Amygdala (tissue), 56 donors: ENCODE results near the gene WFDC8.

Experiments used
- DNase-seq, 56 donors: peaks; one replicate each; lab custom pipeline; 2025; lab: John Stamatoyannopoulos, UW

Gene WFDC8

DNA sequence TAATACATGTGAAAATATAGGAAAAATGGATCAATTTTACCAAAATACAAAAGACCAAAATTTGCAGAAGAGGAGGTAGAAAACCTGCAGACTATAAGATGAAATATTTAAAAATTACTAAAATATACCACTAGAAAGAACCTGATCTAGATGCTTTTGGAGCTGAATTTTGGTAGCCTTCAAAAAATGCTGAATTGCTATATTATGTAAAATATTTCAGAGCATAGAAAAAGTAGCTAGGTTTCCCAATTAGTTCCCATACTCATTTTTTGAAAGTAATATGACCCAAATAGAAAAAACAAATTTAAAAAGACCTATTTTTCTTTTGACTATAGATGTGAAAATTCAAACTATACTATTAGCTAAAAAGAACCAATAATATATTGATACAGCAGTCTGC, 28.3 kb downstream of the WFDC8 start:
- no peak for DNase-seq

DNA sequence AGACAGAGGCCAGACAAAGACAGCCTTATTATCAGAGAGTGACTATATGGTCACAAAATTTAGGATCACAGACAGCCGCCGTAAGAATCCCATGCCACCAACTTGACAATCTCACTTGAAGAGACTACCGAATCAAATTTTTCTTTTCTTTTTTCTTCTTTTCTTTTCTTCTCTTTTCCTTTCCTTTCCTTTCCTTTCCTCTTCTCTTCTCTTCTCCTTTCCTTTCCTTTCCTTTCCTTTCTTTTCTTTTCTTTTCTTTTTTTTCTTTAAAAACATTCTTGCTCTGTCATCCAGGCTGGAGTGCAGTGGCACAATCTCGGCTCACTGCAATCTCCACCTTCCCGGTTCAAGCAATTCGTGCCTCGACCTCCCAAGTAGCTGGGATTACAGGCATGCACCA, 30.7 kb downstream of the WFDC8 start:
- no peak for DNase-seq

DNA sequence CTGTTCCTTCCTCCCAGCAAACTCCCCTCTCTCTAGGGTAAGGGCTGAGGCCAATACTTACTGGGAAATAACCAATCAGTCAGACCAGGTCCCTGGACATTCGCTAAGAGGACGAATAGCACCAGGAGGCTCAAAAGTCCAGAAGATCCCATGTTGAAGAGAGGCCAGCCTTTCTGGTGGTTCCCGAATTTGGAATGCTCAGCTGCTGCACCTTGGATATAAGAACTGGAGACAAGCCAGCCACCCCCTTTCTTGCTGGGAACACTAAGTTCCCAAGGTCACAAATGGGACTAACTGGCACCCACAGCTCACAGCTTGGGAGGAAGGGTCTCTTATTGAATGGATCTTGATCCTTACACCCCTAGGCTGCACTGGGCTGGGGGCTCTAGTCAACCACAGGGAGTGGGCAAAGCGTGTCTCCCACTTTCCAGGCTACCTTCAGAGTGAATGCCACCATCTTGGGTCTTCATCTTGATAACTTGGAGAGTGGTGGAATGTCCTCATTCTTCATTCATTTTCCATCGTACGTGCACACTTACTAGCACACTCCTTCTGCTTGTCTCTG, 31.8 kb downstream of the WFDC8 start, which contains the start of gene EPPIN:
TSS of gene EPPIN (minus strand) at position 196 of the 565 bp plus-strand sequence. CDS start at position 152, 44 bp downstream.
- DNase-seq = no peak

DNA sequence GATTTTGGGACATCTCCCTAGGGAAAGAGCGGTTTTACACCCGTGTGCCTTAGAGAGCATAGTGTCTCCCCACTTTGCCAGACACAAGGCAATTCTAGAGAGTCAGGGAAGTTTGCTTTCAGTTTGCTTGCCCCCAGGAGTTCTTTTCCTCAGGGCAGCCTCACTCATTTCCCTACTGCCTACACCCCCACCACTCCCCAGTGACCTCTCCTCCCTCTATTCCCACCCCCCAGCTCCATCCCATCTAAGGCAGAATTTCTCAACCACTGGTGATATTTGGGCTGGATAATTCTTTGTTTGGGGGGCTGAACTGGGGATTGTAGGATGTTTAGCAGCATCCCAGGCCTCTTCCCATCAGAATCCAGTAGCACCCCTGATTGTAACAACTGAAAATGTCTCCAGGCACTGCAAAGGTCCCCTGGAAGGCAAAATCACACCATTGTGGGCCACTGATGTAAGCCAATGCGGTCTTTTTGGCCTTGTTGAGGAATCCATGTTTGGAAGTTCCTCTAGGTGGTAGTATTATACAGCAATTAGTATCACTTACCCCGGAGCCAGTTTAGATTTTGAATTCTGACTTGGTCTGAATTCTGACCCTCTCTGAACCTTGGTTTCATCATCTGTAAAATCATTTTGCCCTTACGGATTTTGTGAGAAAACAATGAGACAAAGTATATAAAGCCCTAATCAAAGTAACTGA, 33.2 kb downstream of the WFDC8 start:
- peak in 1 of 56 donors; percentile 23 for DNase-seq

DNA sequence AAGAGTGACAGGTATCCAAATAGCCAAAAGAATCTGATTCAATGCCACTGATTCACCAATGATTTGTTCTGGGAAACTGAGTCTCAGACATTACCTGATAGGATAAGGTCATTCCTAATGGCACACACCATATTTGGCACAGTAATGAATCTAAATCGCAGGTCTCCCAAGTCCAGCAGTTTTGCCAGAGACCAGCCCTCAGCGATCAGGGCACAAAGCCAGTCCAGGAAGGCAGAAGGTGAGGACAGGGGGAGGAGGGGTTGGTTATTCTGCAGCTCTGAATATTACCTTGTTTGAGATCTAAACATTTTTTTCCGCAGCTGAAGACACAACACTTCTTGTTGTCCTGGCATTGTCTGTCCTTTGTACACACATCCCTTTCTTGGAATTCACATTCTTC, 33.7 kb downstream of the WFDC8 start:
- DNase-seq = no peak

DNA sequence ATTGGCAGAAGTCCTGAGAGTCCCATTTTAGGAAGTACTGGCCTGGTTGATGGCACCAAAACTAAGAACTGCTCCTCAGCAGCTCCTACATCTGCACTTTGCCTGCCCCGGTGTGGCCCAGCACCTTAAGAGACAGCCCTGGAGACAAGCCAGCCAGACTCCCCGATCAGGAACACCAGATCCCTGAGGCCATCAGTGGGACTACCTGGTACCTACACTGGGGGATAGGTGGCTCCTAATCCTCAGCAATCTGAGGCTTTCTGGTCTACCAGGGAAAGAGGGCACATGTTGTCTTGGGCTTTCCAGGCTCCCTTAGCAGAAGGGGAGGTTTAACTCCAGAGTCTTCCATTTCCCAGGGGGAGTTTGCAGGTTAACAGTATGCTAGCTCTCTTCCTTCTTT, 39.7 kb downstream of the WFDC8 start, which contains the start of gene WFDC6:
TSS of gene WFDC6 (minus strand) at position 101 of the 400 bp plus-strand sequence. CDS start at position 26, 75 bp downstream.
- no peak for DNase-seq

DNA sequence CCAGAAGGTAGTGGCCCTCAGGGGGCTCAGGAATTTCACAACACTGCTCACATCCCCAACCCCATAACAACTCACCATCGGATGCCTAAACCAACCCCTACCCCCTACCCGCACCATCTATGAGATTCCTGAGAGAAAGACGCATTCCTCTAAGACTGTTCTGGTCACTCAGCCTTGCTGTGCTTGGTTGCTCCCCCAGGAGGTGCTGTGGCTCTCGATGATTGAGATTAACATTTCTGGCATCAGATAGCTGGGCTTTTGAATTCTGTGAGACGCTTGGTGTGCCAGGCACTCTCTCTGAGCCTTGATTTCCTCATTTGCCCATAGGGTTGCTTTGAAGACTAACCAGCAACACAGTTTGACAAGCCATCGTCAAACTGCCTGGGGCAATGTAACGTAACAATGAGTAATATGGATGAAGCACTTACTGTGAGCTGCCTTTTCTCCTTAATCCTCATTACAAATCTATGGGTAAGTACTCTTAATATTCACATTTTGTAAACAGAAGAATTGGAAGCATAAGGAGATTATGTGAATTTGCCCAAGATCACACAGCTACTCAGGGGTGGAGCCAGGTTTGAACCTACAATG, 40.8 kb downstream of the WFDC8 start:
- no peak for DNase-seq

DNA sequence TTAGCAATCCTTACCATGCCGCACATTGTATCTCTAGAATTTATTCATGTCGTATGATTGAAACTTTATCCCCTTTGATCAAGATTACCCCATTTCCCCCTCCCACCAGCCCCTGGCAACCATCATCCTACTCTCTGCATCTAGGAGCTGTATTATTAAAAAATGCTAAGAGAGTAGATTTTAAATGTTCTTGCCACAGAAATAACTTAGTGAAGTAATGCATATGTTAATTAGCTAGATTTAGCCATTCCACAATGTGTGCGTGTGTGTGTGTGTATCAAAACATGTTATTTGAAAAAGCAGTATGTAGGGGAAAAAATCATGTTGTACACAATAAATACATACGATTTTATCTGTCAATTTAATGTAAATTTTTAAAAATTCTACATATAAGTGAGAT, 51.8 kb downstream of the WFDC8 start:
- no peak for DNase-seq

DNA sequence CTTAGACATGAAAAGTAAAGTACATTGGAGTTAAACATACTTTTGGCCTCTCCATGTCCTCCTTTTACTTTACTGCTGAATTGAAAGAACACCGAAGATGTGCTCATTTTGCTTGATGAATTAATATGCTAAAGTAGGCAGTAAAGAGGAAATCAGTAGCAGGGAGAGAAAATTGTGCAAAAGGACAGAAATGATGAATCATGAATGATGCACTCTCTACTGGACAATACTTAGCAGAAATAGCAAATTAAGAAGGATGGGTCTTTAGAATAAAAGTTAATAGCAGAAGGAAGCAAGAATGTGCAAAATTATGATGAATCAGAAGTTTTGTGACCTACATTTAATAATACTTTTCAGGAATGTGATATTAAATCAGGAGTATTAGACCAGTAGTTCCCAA, 55.3 kb downstream of the WFDC8 start:
- DNase-seq = no peak

DNA sequence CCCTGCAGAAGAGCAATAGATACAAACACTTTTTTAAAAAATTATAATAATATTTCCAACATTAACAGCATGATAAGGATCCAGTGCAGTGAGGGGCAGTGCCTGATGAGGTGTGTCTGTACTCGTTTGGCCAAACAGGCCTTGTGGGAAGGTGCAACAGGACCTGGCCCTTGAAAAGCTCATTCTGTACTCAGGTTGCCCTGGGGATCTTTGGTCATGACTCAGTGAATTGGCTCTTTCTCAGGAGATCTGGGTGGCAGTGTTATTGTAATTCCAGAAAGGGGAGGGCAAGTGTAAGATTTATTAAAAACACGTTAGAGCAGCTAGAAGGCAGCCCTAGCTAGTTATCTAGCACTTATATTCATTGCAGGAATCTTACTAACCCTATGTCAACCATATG, 60.8 kb downstream of the WFDC8 start:
- DNase-seq = no peak

DNA sequence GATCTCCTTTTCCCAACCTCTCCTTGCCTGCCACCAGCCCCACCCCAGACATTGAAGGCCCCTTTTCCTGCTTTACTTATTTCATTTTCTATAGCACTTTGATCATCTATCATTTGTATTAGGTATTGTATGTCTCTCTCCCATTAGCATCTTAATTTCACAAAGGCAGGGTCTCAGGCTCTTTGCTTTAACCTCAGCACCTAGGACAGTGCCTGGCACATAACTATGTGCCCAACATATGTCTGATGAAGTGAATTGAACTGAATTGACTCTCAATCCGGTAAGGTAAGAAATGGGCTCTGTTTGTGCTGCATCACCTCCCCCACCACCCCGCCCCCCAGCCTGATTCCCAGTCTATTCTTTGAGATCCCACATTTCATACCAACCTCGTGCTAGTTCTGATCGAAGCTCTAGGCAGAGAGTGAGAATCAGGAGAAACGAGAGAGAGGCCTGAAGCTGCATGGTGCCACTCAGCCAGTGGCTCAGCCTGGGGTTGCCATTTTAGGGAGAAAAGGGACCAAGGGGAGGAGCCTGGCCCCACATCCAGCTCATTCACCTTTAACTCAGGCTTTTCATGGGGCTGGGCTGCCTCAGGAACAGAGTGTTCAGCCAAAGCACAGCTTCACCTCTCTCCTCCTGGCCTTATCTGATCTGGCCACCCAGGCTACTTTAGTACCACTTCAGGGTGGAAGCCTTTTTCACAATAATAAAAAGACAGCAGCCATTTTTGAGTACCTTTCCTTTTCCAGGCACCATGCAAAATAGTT, 63.8 kb downstream of the WFDC8 start, which contains the start of gene SPINT3:
TSS of gene SPINT3 (minus strand) at position 476 of the 767 bp plus-strand sequence. CDS start at position 462, 14 bp downstream.
- DNase-seq = no peak

DNA sequence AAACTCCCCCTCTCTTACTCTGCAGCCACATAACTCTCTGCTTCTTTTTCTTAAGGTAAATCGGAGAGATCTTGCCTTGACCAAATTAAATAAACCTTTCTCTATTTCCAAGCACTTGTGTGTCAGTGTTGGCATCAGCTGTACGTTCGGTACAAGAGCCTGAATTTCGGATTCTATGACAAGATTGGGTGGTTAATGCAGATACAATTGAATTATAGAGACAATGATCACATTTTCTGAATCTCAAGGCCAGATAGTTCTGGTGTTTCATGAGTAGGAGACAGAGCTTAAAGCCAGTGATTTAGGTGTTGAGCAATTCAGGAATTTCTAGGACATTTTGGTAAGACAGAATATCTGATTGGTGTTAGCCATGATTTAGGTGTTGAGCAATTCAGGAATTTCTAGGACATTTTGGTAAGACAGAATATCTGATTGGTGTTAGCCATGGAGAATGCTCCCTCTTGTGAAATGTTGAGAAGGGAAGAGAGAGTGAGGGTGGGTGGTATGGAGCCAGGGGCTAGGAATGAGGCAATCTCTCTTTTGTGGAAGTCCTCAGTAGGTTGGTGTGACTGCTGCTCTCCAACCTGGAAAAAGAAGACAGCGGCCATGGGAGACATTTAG, 68.7 kb downstream of the WFDC8 start:
- no peak for DNase-seq

DNA sequence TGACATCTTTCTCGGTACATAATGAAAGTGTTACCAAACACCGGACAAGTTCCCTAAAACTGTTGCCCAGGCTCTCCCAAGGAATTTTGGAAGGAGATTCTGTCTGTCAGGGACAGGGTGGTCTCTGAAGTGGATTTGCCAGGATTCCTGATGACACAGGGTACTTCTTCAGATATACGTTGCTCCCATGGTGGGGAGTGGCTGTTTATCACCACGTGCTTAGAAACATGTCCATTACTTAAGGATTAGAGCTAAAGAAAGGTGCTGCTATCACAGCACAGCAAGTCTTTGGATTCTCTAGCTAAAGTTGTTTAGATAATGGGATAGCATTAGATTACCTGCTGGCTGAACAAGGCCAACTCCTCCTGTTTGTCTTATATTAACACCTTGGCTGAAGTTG, 70.0 kb downstream of the WFDC8 start:
- no peak for DNase-seq

DNA sequence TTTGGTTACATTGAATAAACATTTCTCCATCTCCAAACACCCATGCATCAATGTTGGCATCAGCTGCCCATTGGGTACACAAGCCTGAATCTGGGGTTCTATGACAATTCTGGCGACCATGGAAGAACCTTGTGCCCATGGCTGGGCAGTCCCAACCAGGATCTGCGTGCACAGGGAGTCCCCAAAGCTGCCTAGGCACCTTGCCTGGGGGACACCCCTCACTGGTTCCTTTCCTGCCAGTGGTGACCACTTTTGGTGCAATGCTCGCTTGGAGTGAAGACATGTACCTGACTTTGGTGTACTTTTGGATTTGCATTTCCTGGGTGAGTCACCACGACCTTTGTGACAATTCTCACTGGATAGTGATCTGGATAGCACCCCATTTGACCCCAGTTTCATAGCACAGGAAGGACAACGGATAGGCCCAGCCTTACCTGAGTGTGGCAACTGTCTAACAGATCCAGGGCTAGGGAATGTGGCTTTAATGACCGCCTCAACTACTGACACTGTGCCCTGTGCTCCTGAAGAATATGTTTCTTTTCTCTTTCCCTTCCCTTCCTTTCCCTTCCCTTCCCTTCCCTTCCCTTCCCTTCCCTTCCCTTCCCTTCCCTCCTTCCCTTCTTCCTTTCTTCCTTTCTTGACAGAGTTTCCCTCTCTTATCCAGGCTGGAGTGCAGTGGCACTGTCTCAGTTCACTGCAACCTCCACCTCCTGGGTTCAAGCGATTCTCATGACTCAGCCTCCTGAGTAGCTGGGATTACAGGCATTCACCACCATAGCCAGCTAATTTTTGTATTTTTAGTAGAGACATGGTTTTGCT, 70.8 kb downstream of the WFDC8 start:
- DNase-seq = no peak

DNA sequence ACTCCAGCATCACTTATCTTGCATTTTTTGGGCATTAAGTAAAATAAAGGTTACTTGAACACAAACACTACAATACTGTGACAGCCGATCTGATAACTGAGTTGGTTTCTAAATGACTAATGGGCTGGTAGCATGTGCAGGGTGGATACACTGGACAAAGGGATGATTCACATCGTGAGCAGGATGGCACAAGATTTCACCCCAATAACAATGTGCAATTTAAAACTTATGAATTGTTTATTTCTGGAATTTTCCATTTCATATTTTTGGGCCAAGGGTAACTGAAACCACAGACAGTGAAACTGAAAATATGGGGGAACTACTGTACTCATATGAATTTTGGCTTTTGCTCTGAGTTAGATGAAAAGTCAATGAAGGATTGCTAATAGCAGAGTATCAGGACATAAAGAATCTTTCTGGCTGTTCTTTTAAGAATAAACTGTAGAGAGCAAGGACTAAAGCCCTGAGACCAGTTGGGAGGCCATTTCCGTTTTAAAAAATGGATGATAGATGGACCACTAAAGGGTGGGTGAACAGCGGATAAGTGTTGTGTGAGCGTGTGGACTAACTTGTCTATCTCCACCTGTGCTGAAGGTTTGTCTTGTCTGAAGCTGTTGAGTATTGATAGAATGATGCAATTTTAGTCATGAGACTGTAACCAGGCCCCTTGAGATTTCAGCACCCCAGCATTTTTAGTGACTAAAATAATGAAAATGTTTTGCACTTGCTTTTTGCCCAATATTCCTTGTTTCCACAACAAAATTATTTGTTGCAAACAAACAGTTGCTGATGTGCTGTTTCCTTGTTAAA, 71.9 kb downstream of the WFDC8 start:
- peak in 2 of 56 donors; percentile 1 to 4 for DNase-seq

DNA sequence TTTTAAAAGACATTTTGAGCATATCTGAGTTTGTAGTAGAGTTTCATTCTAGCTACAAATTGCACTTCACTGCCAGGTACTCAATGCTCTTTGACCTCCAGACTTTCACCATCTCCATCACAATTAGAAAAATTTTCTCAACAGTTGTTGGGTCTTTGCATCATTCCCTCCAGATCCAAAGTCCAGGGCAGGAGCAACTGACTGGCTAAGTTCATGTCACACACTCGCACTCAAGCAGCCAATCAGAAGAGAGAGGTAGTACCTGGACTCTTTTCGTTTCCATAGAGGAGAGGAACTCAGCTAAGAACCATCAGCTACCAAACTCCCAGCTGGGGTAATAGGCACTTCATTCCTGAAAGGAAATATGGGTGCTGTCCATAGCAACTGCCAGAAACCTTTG, 72.7 kb downstream of the WFDC8 start:
- no peak for DNase-seq

DNA sequence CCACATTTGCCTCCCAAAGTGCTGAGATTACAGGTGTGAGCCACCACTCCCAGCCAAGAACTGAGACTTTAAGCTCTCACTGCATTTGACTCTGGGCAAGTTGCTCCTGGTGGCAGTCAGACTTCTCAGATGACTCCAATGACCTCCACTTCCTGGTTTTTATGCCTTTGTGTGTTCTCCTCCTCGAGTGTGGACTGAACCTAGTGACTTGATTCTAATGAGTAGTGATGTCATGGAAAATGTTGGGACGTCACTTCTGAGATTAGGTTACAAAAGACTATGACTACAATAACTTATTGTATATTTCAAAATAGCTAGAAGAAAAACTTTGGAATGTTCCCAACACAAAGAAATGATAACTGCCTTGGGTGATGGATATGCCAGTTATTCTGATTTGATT, 75.7 kb downstream of the WFDC8 start:
- no peak for DNase-seq

DNA sequence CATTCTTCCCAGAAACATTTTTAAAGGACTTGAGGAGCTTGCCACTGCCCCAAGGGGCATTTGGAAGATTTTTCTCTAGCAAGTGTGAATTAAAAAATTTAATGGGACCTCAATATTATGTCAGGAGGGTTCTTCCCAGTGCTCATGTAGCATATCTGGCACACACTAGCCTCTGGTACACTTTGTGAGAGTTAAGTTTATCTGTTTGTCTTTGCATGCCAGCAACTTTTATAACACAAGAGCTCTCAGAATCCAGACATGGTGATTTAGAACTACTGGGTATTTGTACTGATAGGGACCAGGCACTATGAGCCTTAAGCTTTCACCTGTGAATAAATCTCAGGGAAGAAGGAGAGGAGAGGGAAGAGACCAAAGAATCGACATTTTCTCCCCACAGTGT, 76.5 kb downstream of the WFDC8 start:
- no peak for DNase-seq
